Osteoblast (primary cell): ENCODE results near the gene NRIP1. TPM values are rescaled to one million over a fixed set of nuclear protein-coding genes. Genes with fewer than 3 reads are reported as not detected.

Source experiments
- DNase-seq: peaks from one replicate; pipeline ENCODE4 v3.0.0; 2011; ENCODE audit warnings: low spot score, mixed read lengths; ENCODE audit not compliant: insufficient read length; ENCODE audit errors: missing footprints
- H2AFZ ChIP-seq: 2 replicates; pipeline ENCODE4 v1.6.0; 2011; ENCODE audit warnings: mild to moderate bottlenecking, low read length
- H3K27ac ChIP-seq: 2 replicates; pipeline ENCODE4 v1.5.1; 2011; ENCODE audit warnings: mild to moderate bottlenecking, low read depth, low read length, moderate library complexity
- H3K27me3 ChIP-seq: 2 replicates; pipeline ENCODE4 v1.6.0; 2012; ENCODE audit warnings: mild to moderate bottlenecking, control low read depth, inconsistent platforms, low read length, moderate library complexity; ENCODE audit not compliant: insufficient read depth
- H3K36me3 ChIP-seq: 2 replicates; pipeline ENCODE4 v1.5.1; 2011; ENCODE audit warnings: mild to moderate bottlenecking, low read length, control low read depth, moderate library complexity; ENCODE audit not compliant: insufficient read depth
- H3K4me1 ChIP-seq: 2 replicates; pipeline ENCODE4 v1.5.1; 2011; ENCODE audit warnings: mild to moderate bottlenecking, low read length, control low read depth, moderate library complexity; ENCODE audit not compliant: insufficient read depth
- H3K4me2 ChIP-seq: 2 replicates; pipeline ENCODE4 v1.6.0; 2011; ENCODE audit warnings: mild to moderate bottlenecking, low read length; ENCODE audit not compliant: insufficient read depth
- H3K4me3 ChIP-seq: fragments of 200-600 bp; sonication (generic); 3 replicates; pipeline ENCODE4 v1.5.1; 2012; ENCODE audit warnings: mild to moderate bottlenecking, low read length, inconsistent platforms; ENCODE audit not compliant: insufficient read depth
- H3K79me2 ChIP-seq: 2 replicates; pipeline ENCODE4 v1.6.0; 2012; ENCODE audit warnings: mild to moderate bottlenecking, low read length, control low read depth, inconsistent platforms; ENCODE audit not compliant: insufficient read depth
- H3K9me3 ChIP-seq: 2 replicates; pipeline ENCODE4 v1.5.1; 2011; ENCODE audit warnings: low read depth, low read length, control low read depth
- H4K20me1 ChIP-seq: 2 replicates; pipeline ENCODE4 v1.6.0; 2012; ENCODE audit warnings: mild to moderate bottlenecking, low read length, control low read depth; ENCODE audit not compliant: insufficient read depth
- total RNA-seq: library from RNA; depleted of rRNA; stranded (reverse); fragments of >200 nt; gene quantifications from 2 replicates; pipeline ENCODE4 v1.2.3, GENCODE V29; 2012
- TF ChIP-seq, protein P1 (sequence below): IDR thresholded peaks from 2 replicates; pipeline ENCODE4 v1.5.1; 2011; ENCODE audit warnings: mild to moderate bottlenecking, low read depth, low read length, moderate library complexity; ENCODE audit errors: extremely low read depth

The NRIP1 gene
- total RNA-seq, 1 donor, result 32.6 TPM

DNA sequence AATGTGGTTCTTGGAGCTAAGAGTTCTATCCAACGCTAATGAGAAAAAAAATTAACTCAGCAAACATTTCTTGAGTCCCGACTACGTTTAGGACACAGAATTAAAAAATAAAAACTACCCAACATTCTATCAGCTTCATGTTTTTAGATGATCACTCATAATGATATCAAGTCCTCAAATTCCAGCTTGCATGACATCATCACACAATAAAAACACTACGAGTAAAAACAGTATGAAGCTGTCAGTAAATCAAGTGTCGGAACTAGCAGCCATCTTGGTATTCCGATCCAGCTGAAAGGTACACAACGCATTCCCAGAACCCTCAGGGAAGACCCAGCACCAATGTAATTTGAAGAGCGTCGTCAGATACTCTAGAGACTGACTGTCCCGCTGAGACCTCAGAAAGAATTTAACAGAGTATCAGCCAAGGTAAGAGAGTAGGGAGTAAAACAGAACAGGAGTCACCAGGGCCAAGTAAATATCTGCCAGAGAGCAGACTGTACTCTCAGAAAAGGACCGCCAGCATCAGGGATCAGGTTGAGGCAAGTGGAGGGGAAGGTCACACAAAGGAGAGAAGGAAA is 57.0 kb downstream of the NRIP1 start:
- no peak for DNase-seq
- Histone ChIP-seq H3K4me1 (peaks cover 62% of the 10 kb centered on the region), H2AFZ (no peak overlapping the region), H3K79me2 (peaks cover 70% of the 10 kb centered on the region), H4K20me1 (no peaks in the 10 kb centered on the region), H3K4me3 (no peak overlapping the region), H3K9me3 (no peaks in the 10 kb centered on the region), H3K4me2 (no peak overlapping the region), H3K36me3 (peaks cover 7% of the 10 kb centered on the region), H3K27me3 (no peaks in the 10 kb centered on the region), H3K27ac (peak overlapping the region; percentile 85)
- TF ChIP-seq, protein P1, sequence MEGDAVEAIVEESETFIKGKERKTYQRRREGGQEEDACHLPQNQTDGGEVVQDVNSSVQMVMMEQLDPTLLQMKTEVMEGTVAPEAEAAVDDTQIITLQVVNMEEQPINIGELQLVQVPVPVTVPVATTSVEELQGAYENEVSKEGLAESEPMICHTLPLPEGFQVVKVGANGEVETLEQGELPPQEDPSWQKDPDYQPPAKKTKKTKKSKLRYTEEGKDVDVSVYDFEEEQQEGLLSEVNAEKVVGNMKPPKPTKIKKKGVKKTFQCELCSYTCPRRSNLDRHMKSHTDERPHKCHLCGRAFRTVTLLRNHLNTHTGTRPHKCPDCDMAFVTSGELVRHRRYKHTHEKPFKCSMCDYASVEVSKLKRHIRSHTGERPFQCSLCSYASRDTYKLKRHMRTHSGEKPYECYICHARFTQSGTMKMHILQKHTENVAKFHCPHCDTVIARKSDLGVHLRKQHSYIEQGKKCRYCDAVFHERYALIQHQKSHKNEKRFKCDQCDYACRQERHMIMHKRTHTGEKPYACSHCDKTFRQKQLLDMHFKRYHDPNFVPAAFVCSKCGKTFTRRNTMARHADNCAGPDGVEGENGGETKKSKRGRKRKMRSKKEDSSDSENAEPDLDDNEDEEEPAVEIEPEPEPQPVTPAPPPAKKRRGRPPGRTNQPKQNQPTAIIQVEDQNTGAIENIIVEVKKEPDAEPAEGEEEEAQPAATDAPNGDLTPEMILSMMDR, result no peak

GRCh38 chr21:15006594-15007230 is 58.1 kb downstream of the NRIP1 start:
- Histone ChIP-seq H3K27me3 (no peaks in the 10 kb centered on the region), H3K4me1 (peaks cover 69% of the 10 kb centered on the region), H3K27ac (peak overlapping the region; percentile 85), H3K79me2 (peaks cover 74% of the 10 kb centered on the region), H3K9me3 (no peaks in the 10 kb centered on the region), H3K4me2 (peak overlapping the region; percentile 67), H3K36me3 (peaks cover 7% of the 10 kb centered on the region), H2AFZ (no peak overlapping the region), H3K4me3 (no peak overlapping the region), H4K20me1 (no peaks in the 10 kb centered on the region)
- TF ChIP-seq, protein P1, result no peak
- no peak for DNase-seq

DNA sequence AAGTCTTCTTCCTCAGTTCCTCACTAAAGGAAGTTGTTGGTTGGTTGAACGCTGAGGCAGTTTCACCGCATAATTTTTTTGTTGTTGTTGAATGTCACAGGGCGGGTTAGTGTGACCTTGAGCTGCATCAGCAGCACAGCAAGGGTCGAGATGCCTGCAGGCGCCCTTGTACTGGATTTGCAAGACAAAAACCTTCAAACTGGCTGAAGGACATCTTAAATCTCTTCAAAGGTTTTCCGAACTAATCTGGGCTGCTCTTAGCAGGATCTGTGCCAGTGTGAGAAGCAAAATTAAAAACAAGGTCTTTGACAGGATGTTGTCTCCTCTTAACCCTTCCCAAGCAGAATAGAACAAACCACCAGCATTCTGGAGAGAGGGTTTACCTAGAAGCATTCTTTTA is 59.4 kb downstream of the NRIP1 start:
- no peaks in the 10 kb centered on the region for H3K9me3 ChIP-seq
- H4K20me1 ChIP-seq, result no peaks in the 10 kb centered on the region
- peak overlapping the region; percentile 38 for H3K4me3 ChIP-seq
- H3K4me1 ChIP-seq, result peaks cover 74% of the 10 kb centered on the region
- DNase-seq, result no peak
- peak overlapping the region; percentile 85 for H3K27ac ChIP-seq
- H2AFZ ChIP-seq, result no peak overlapping the region
- peak overlapping the region; percentile 67 for H3K4me2 ChIP-seq
- no peaks in the 10 kb centered on the region for H3K27me3 ChIP-seq
- peaks cover 7% of the 10 kb centered on the region for H3K36me3 ChIP-seq
- H3K79me2 ChIP-seq, result peaks cover 83% of the 10 kb centered on the region
- TF ChIP-seq, protein P1, result no peak

GRCh38 chr21:15004721-15005370 is 60.0 kb downstream of the NRIP1 start:
- peaks cover 89% of the 10 kb centered on the region for H3K79me2 ChIP-seq
- no peak overlapping the region for H2AFZ ChIP-seq
- DNase-seq, result no peak
- H3K9me3 ChIP-seq, result no peaks in the 10 kb centered on the region
- H3K4me3 ChIP-seq, result peak overlapping the region; percentile 38
- H3K4me1 ChIP-seq, result peaks cover 75% of the 10 kb centered on the region
- H3K27ac ChIP-seq, result peak overlapping the region; percentile 85
- H3K36me3 ChIP-seq, result peaks cover 7% of the 10 kb centered on the region
- TF ChIP-seq, protein P1, result no peak
- no peaks in the 10 kb centered on the region for H4K20me1 ChIP-seq
- peak overlapping the region; percentile 67 for H3K4me2 ChIP-seq
- no peaks in the 10 kb centered on the region for H3K27me3 ChIP-seq
